ENCODE measurements around the gene HERC6.
"Not testable (repeated sequence)": the region's sequence is repeated elsewhere in the genome, so short reads cannot be mapped to it uniquely, and the experiment has no call there.

HERC6 gene

GRCh38 chr4:88418411-88418810 is 39.8 kb downstream of the HERC6 start:
- no peak overlapping the region for H3K4me3 ChIP-seq (ENCODE audit: low read depth, low read length)
- POLR2A ChIA-PET: no interaction called here
- TF ChIP-seq CTCF (IDR thresholded peaks at IDR 0.05; ENCODE audit: insufficient read depth, low read length, missing control alignments): no peak
- CTCF ChIA-PET: no interaction called here
- no peak for DNase-seq (ENCODE audit: low read depth, low spot score)

- POLR2A ChIA-PET: no interaction called here
- CTCF ChIA-PET: no interaction called here
Measured at GRCh38 chr4:88419874-88420273, 41.2 kb downstream of the HERC6 start.

GRCh38 chr4:88420844-88421243 is 42.2 kb downstream of the HERC6 start:
- CTCF ChIA-PET: no interaction called here
- no peak overlapping the region for H3K4me3 ChIP-seq (ENCODE audit: low read depth, low read length)
- no peak for DNase-seq (ENCODE audit: low read depth, low spot score)
- POLR2A ChIA-PET: no interaction called here
- no peak for TF ChIP-seq CTCF (IDR thresholded peaks at IDR 0.05; ENCODE audit: insufficient read depth, low read length, missing control alignments)

More at GRCh38 chr4:88419874-88420273, 41.2 kb downstream of the HERC6 start:
- DNase-seq (ENCODE audit: low read depth, low spot score): no peak
- H3K4me3 ChIP-seq (ENCODE audit: low read depth, low read length): no peak overlapping the region
- no peak for TF ChIP-seq CTCF (IDR thresholded peaks at IDR 0.05; ENCODE audit: insufficient read depth, low read length, missing control alignments)

DNA sequence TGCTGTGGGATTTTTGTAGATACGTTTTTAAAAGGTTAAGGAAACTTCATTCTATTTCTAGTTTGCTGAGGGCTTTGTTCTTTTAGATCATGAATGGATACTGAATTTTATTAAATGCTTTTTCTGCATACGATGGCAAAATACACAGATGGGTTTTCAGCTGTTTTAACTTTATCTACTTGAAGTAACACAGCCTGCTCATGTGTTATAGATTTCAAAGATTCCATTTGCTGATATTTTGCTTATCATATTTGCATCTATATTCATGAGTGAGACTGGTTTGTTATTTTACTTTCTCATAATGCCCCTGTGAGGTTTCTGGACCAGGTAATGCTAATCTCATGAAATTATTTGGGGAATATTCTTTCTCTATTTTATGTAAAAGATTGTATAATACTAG is 43.8 kb downstream of the HERC6 start:
- TF ChIP-seq CTCF (IDR thresholded peaks at IDR 0.05; ENCODE audit: insufficient read depth, low read length, missing control alignments): no peak
- H3K4me3 ChIP-seq (ENCODE audit: low read depth, low read length): no peak overlapping the region
- CTCF ChIA-PET: no interaction called here
- POLR2A ChIA-PET: no interaction called here
- DNase-seq (ENCODE audit: low read depth, low spot score): no peak

GRCh38 chr4:88429401-88429800 is 50.7 kb downstream of the HERC6 start:
- H3K4me3 ChIP-seq (ENCODE audit: low read depth, low read length): no peak overlapping the region
- ChIA-PET CTCF (no interaction called here), POLR2A (no interaction called here)
- DNase-seq (ENCODE audit: low read depth, low spot score): no peak
- TF ChIP-seq CTCF (IDR thresholded peaks at IDR 0.05; ENCODE audit: insufficient read depth, low read length, missing control alignments): no peak

DNA sequence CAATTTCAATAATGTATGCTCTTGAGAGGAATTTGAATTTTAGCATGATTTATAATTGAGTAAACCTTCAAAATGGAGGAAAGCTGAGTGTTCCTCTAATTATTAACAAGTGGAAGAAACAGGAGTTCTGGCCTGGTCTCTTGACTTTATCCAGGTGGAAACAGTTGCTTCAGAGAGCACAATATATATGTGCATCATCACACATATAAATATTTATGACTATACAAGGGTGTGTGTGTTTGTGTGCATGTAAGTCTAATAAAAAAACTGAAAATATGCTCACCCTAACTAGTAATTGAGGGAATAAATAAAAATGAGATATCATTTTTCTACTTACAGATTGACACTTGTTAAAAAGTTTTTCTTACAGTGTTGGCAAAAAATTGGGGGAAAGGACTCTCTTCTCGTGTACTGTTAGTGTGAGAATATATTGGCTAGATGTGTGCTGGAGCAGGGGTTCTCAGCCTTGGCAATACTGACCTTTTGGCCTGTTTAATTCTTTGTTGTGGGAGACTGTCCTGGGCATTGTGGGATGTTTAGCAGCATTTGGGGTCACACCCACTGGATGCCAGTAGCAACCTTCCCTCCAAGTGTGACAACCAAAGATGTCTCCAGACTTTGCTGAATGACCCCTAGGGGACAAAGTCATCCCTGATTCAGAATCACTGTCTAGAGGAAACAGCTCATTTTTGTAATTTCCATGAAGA is 57.5 kb downstream of the HERC6 start:
- POLR2A ChIA-PET: no interaction called here
- CTCF ChIA-PET: no interaction called here
- TF ChIP-seq CTCF (IDR thresholded peaks at IDR 0.05; ENCODE audit: insufficient read depth, low read length, missing control alignments): no peak
- H3K4me3 ChIP-seq (ENCODE audit: low read depth, low read length): no peak overlapping the region
- no peak for DNase-seq (ENCODE audit: low read depth, low spot score)

DNA sequence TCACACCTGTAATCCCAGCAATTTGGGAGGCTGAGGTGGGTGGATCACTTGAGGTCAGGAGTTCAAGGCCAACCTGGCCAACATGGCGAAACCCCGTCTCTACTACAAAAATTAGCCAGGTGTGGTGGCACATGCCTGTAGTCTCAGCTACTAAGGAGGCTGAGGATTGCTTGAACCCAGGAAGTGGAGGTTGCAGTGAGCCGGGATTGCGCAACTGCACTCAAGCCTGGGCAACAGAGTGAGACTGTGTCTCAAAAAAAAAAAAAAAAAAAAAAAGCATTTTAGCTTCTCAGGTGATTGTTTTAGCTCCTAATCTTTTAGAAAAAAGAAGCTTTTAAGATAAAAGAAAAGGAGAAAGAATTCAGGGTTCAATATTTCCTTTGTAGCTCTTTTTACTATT is 59.2 kb downstream of the HERC6 start:
- POLR2A ChIA-PET: not testable (repeated sequence)

More for the DNA sequence above, 59.2 kb downstream of the HERC6 start:
- not testable (repeated sequence) for DNase-seq (ENCODE audit: low read depth, low spot score); H3K4me3 ChIP-seq (ENCODE audit: low read depth, low read length)
- CTCF ChIA-PET: interaction anchor here (1.0 to 1.2 kb wide), 4 partner anchors 11 to 19 kb away, joined by 3 read pairs; partner anchors contain the start of gene HERC5

Measured in AG04449 (cell line).